ENCODE data around the gene GMDS. TPM values are rescaled to one million over a fixed set of nuclear protein-coding genes. Genes with fewer than 3 reads are reported as not detected.

GMDS gene
- total RNA-seq, 1 experiment from 2014 or later = 7.9 TPM

DNA sequence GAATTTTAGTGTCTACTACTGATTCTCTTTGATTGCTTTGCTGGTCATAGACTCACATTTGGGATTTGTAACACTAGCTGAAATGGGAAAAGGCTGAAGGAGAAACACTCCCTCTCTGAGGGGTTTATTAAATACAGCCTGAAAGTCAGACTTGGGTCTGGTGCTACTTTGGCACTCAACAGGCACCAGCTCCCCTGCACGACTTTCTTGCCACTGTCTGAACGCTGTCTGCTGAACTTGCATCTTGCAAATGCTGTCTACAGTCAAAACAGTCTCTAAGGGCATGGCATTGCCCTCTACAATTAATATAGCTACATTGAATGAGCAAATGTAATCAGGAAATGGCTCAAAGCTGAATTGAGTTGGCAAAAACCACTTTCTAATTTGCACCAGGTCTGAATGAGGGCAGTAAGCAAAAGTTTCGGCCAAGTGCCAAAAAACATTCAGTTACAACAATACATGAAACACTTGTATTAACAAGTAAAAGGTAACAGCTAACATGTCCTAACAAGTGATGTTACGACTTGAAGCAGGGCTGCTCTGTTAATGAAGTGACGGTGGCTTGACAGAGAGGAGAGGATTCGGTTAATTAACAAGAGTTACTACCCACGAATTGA, 516.2 kb downstream of the GMDS start:
- no peaks in the 10 kb centered on the region for H3K36me3 ChIP-seq
- H3K27ac ChIP-seq = no peak overlapping the region
- no peak for DNase-seq (ENCODE audit: low read depth in 1 of 2, low spot score in 2 of 2)
- no peaks in the 10 kb centered on the region for H3K27me3 ChIP-seq (replicated peaks)
- no peaks in the 10 kb centered on the region for H3K9me3 ChIP-seq (replicated peaks)
- H3K4me1 ChIP-seq (replicated peaks) = peaks cover 28% of the 10 kb centered on the region
- H3K4me3 ChIP-seq = no peak overlapping the region

- H3K36me3 ChIP-seq = no peaks in the 10 kb centered on the region
- no peaks in the 10 kb centered on the region for H3K27me3 ChIP-seq (replicated peaks)
- H3K4me1 ChIP-seq (replicated peaks) = peaks cover 19% of the 10 kb centered on the region
- H3K9me3 ChIP-seq (replicated peaks) = no peaks in the 10 kb centered on the region
- H3K27ac ChIP-seq = no peak overlapping the region
- no peak overlapping the region for H3K4me3 ChIP-seq
- DNase-seq (ENCODE audit: low read depth in 1 of 2, low spot score in 2 of 2) = no peak
Measured at GRCh38 chr6:1726341-1726768, 519.0 kb downstream of the GMDS start.

GRCh38 chr6:1724616-1725015, 520.8 kb downstream of the GMDS start:
- H3K4me1 ChIP-seq (replicated peaks) = peaks cover 22% of the 10 kb centered on the region
- H3K27ac ChIP-seq = no peak overlapping the region
- no peaks in the 10 kb centered on the region for H3K36me3 ChIP-seq
- no peak overlapping the region for H3K4me3 ChIP-seq
- no peaks in the 10 kb centered on the region for H3K27me3 ChIP-seq (replicated peaks)
- peak; percentile 31 to 60 for DNase-seq (ENCODE audit: low read depth in 1 of 2, low spot score in 2 of 2)
- no peaks in the 10 kb centered on the region for H3K9me3 ChIP-seq (replicated peaks)

DNA sequence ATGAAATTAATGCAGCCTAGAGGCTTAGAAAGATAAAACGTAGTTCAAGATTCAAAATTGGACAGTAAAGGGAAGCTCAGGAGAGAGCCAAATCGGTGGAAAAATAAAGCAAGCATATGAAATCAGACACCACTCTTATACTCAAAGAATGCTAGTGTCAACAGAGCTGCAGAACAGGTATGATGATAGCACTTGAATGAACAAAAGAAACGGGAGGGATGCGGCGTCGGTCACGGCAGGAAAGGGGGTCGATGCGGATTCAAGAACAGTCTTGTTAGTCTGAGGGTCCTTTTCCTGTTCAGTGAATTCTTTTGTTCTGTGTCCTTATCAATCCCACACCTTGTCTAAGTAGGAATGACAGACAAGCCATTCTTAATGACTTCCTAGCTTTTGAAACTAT, 521.3 kb downstream of the GMDS start:
- no peak for DNase-seq (ENCODE audit: low read depth in 1 of 2, low spot score in 2 of 2)

GRCh38 chr6:1722801-1723200, 522.6 kb downstream of the GMDS start:
- H3K27me3 ChIP-seq (replicated peaks) = no peaks in the 10 kb centered on the region
- no peaks in the 10 kb centered on the region for H3K9me3 ChIP-seq (replicated peaks)
- H3K4me3 ChIP-seq = no peak overlapping the region
- H3K27ac ChIP-seq = no peak overlapping the region
- peaks cover 15% of the 10 kb centered on the region for H3K4me1 ChIP-seq (replicated peaks)
- no peak for DNase-seq (ENCODE audit: low read depth in 1 of 2, low spot score in 2 of 2)
- no peaks in the 10 kb centered on the region for H3K36me3 ChIP-seq

More for the DNA sequence above, 521.3 kb downstream of the GMDS start:
- Histone ChIP-seq H3K27ac (no peak overlapping the region), H3K4me1 (replicated peaks) (peaks cover 17% of the 10 kb centered on the region), H3K9me3 (replicated peaks) (no peaks in the 10 kb centered on the region), H3K4me3 (no peak overlapping the region), H3K27me3 (replicated peaks) (no peaks in the 10 kb centered on the region), H3K36me3 (no peaks in the 10 kb centered on the region)

DNA sequence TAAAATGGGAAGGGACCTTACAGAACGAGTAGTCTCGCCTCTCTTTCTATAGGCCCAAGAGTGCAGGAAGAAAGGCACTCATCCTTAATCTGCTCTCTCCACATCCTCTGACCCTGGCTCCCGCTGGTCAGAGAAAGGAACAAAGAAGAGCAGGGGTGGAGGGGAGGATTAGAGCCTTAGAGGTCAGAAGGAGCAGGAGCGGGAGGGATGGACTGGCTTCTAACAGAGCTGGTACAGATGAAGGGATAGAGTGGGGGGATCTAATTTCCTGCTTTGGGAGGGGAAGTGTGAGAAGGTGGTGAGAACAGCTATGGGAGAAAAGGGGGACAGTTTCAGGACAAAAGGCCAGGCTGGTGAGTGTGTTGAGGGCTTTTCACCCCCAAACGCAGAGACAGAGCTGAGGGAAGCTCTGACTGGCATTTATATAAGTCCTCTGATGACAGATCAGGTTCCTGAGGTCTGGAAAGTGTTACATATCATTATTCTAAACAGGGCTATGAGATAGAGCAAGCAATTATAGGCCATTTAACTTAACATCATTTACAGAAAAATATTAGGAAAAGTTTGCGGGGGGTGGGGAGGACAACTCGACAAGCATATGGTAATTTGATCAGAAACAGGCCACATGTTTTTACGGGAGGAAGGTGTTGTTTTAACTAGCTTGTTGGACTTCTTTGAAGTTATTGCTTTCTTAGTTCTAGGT, 524.6 kb downstream of the GMDS start:
- peaks cover 15% of the 10 kb centered on the region for H3K4me1 ChIP-seq (replicated peaks)
- no peaks in the 10 kb centered on the region for H3K9me3 ChIP-seq (replicated peaks)
- no peak for DNase-seq (ENCODE audit: low read depth in 1 of 2, low spot score in 2 of 2)
- no peaks in the 10 kb centered on the region for H3K36me3 ChIP-seq
- H3K27me3 ChIP-seq (replicated peaks) = no peaks in the 10 kb centered on the region
- no peak overlapping the region for H3K4me3 ChIP-seq
- H3K27ac ChIP-seq = no peak overlapping the region

DNA sequence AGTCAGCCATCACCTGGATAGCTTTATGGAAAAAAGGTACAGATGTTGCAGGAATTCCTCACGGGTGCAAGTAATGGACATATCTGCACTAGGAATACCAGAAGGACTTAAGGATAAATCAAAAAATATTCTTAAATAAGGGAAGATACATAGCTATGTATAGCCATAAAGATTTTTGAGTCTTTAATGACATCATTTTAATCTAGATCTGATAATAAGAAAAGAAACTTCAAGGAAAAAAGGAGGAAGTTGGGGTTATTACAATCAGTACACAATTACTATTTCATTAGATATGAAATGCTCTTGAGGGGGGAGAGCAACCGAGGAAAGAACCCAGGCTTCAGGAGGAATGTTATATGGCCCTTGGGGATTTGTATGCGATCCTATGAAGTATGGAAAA, 525.5 kb downstream of the GMDS start:
- H3K27me3 ChIP-seq (replicated peaks) = no peaks in the 10 kb centered on the region

GRCh38 chr6:1716868-1717267, 528.5 kb downstream of the GMDS start:
- Histone ChIP-seq H3K4me1 (replicated peaks) (peaks cover 6% of the 10 kb centered on the region), H3K27ac (no peak overlapping the region), H3K36me3 (no peaks in the 10 kb centered on the region), H3K4me3 (no peak overlapping the region), H3K9me3 (replicated peaks) (no peaks in the 10 kb centered on the region; the same call in 1 of the 2 replicates), H3K27me3 (replicated peaks) (no peaks in the 10 kb centered on the region)
- DNase-seq (ENCODE audit: low read depth in 1 of 2, low spot score in 2 of 2) = no peak

More for the DNA sequence above, 525.5 kb downstream of the GMDS start:
- no peak overlapping the region for H3K4me3 ChIP-seq
- peaks cover 13% of the 10 kb centered on the region for H3K4me1 ChIP-seq (replicated peaks)
- H3K36me3 ChIP-seq = no peaks in the 10 kb centered on the region
- no peak overlapping the region for H3K27ac ChIP-seq
- H3K9me3 ChIP-seq (replicated peaks) = no peaks in the 10 kb centered on the region
- no peak for DNase-seq (ENCODE audit: low read depth in 1 of 2, low spot score in 2 of 2)

- no peak overlapping the region for H3K4me3 ChIP-seq
- no peak overlapping the region for H3K27ac ChIP-seq
- H3K9me3 ChIP-seq (replicated peaks) = no peaks in the 10 kb centered on the region; the same call in 1 of the 2 replicates
- no peaks in the 10 kb centered on the region for H3K27me3 ChIP-seq (replicated peaks)
- DNase-seq (ENCODE audit: low read depth in 1 of 2, low spot score in 2 of 2) = no peak
- H3K36me3 ChIP-seq = no peaks in the 10 kb centered on the region
- H3K4me1 ChIP-seq (replicated peaks) = peaks cover 6% of the 10 kb centered on the region
Measured at GRCh38 chr6:1716396-1716795, 529.0 kb downstream of the GMDS start.

DNA sequence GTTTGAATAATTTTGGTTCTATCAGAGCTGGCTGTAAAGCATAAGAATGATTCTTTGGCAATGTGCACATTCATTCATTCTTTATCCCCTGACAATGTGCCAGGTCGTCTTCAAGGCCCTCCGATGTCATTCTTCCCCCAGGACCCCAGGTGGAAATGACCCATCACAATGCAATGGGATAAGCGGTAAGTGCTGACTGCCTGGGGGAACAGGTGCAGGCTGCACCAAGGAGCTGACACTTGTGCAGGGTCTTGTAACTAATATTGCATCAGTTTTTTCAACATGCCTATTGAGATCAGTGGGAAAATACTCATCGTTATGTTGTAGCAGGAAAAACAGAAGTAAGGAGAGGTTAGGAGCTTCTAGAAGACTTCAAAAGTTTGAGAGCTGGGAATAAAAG, 530.1 kb downstream of the GMDS start:
- H3K27ac ChIP-seq = no peak overlapping the region
- H3K27me3 ChIP-seq (replicated peaks) = no peaks in the 10 kb centered on the region
- DNase-seq (ENCODE audit: low read depth in 1 of 2, low spot score in 2 of 2) = no peak
- H3K4me1 ChIP-seq (replicated peaks) = peaks cover 3% of the 10 kb centered on the region
- H3K9me3 ChIP-seq (replicated peaks) = no peaks in the 10 kb centered on the region; the same call in 1 of the 2 replicates
- H3K36me3 ChIP-seq = no peaks in the 10 kb centered on the region
- H3K4me3 ChIP-seq = no peak overlapping the region

GRCh38 chr6:1714654-1715053, 530.8 kb downstream of the GMDS start:
- Histone ChIP-seq H3K9me3 (replicated peaks) (no peaks in the 10 kb centered on the region; the same call in 1 of the 2 replicates), H3K4me1 (replicated peaks) (no peaks in the 10 kb centered on the region), H3K4me3 (no peak overlapping the region), H3K36me3 (no peaks in the 10 kb centered on the region), H3K27me3 (replicated peaks) (no peaks in the 10 kb centered on the region), H3K27ac (no peak overlapping the region)
- no peak for DNase-seq (ENCODE audit: low read depth in 1 of 2, low spot score in 2 of 2)

- no peak for DNase-seq (ENCODE audit: low read depth in 1 of 2, low spot score in 2 of 2)
- no peaks in the 10 kb centered on the region for H3K27me3 ChIP-seq (replicated peaks)
Measured at GRCh38 chr6:1713016-1713600, 532.3 kb downstream of the GMDS start.

DNA sequence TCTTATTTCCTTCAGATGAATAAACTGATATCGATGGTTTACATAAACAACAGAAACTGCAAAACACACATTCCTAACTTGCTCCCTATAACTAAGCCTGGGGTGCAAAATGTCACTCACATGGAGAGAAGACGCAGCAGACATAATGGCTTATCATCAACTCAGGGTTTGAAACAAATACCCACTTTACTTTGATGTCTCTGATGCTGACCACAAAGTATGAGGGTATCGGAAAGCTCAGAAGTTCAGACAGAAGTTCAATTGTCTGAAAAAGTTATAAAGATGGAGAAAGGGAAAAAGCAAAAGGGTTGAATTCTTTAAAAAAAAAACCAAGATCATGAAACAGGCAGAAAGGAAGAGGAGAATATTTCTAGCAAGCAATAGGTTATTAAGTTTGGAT, 533.0 kb downstream of the GMDS start:
- DNase-seq (ENCODE audit: low read depth in 1 of 2, low spot score in 2 of 2) = no peak
- H3K4me3 ChIP-seq = no peak overlapping the region
- H3K27me3 ChIP-seq (replicated peaks) = no peaks in the 10 kb centered on the region
- no peaks in the 10 kb centered on the region for H3K4me1 ChIP-seq (replicated peaks)
- H3K36me3 ChIP-seq = no peaks in the 10 kb centered on the region
- no peak overlapping the region for H3K27ac ChIP-seq
- no peaks in the 10 kb centered on the region; the same call in 1 of the 2 replicates for H3K9me3 ChIP-seq (replicated peaks)

More at GRCh38 chr6:1713016-1713600, 532.3 kb downstream of the GMDS start:
- Histone ChIP-seq H3K36me3 (no peaks in the 10 kb centered on the region), H3K9me3 (replicated peaks) (no peaks in the 10 kb centered on the region; the same call in 1 of the 2 replicates), H3K4me3 (no peak overlapping the region), H3K4me1 (replicated peaks) (no peaks in the 10 kb centered on the region), H3K27ac (no peak overlapping the region)

DNA sequence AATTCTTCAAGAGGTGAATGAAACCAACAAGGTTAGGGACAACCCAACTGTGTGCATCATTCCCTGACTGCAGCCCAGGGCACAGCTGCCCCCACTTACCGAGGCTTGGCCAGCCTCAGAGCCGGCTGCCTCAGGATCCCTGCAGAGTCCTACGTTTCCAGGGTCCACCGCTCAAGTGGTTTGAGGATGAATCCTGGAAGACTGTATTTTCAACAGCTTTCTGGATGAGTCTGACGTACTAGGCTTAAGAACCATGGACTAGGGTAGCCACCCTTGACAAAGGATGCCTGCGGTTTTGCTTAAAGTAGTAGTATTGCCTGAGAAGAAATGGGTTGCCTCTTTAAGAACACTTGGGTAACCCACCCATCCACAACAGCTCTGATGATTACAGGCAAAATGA, 534.3 kb downstream of the GMDS start:
- no peak overlapping the region for H3K27ac ChIP-seq
- H3K27me3 ChIP-seq (replicated peaks) = no peaks in the 10 kb centered on the region
- DNase-seq (ENCODE audit: low read depth in 1 of 2, low spot score in 2 of 2) = no peak
- no peak overlapping the region for H3K4me3 ChIP-seq
- H3K36me3 ChIP-seq = no peaks in the 10 kb centered on the region
- H3K9me3 ChIP-seq (replicated peaks) = no peaks in the 10 kb centered on the region; the same call in 1 of the 2 replicates
- no peaks in the 10 kb centered on the region for H3K4me1 ChIP-seq (replicated peaks)
